Kidney epithelial cell (primary cell): ENCODE data around the gene SLC22A16. TPM values are rescaled to one million over a fixed set of nuclear protein-coding genes. Genes with fewer than 3 reads are reported as not detected.

ENCODE experiments used
- DNase-seq: peaks from one replicate; pipeline ENCODE4 v3.0.0-alpha.2; 2010; ENCODE audit warnings: low read depth
- H3K27me3 ChIP-seq: 2 replicates; pipeline ENCODE4 v1.6.0; 2011; ENCODE audit warnings: low read length; ENCODE audit not compliant: control insufficient read depth, insufficient read depth
- H3K36me3 ChIP-seq: 2 replicates; pipeline ENCODE4 v1.5.1; 2011; ENCODE audit warnings: low read length; ENCODE audit not compliant: control insufficient read depth, insufficient read depth
- H3K4me3 ChIP-seq: 2 replicates; pipeline ENCODE4 v1.5.1; 2011; ENCODE audit warnings: low read depth, mild to moderate bottlenecking, control low read depth, low read length
- total RNA-seq: library from RNA; depleted of rRNA; stranded (reverse); fragments of >200 nt; gene quantifications from 2 replicates; pipeline ENCODE4 v1.2.3, GENCODE V29; 2015
- TF ChIP-seq, protein P1 (sequence below): IDR thresholded peaks from 2 replicates; pipeline ENCODE4 v1.5.1; 2011; ENCODE audit warnings: mild to moderate bottlenecking, moderate library complexity, low read length, control low read depth, inconsistent platforms; ENCODE audit not compliant: insufficient read depth, poor library complexity, severe bottlenecking

The SLC22A16 gene
- total RNA-seq, 1 donor from 2014 or later = 0.71 TPM

DNA sequence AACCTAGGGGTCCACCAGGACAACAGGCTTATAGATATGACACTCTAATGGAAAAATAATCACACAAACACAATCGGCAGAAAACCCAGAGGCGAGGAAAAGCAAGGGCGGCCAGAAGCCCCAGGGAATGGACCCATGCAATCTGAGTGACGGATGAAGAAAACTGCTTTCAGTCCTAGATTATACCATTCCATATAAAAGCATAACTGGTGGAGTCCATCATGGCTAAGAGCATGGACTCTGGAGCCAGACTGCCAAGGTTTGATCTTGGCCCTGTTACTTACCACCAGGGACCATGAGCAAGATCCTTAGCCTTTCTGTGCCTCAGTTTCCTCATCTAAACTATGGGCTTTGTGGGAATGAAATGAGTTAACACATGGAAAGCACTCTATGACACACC, 3.7 kb downstream of the SLC22A16 start:
- no peak overlapping the region for H3K4me3 ChIP-seq
- no peak for DNase-seq
- H3K36me3 ChIP-seq = no peaks in the 10 kb centered on the region
- TF ChIP-seq, protein P1, sequence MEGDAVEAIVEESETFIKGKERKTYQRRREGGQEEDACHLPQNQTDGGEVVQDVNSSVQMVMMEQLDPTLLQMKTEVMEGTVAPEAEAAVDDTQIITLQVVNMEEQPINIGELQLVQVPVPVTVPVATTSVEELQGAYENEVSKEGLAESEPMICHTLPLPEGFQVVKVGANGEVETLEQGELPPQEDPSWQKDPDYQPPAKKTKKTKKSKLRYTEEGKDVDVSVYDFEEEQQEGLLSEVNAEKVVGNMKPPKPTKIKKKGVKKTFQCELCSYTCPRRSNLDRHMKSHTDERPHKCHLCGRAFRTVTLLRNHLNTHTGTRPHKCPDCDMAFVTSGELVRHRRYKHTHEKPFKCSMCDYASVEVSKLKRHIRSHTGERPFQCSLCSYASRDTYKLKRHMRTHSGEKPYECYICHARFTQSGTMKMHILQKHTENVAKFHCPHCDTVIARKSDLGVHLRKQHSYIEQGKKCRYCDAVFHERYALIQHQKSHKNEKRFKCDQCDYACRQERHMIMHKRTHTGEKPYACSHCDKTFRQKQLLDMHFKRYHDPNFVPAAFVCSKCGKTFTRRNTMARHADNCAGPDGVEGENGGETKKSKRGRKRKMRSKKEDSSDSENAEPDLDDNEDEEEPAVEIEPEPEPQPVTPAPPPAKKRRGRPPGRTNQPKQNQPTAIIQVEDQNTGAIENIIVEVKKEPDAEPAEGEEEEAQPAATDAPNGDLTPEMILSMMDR = no peak
- peaks cover 8% of the 10 kb centered on the region for H3K27me3 ChIP-seq

DNA sequence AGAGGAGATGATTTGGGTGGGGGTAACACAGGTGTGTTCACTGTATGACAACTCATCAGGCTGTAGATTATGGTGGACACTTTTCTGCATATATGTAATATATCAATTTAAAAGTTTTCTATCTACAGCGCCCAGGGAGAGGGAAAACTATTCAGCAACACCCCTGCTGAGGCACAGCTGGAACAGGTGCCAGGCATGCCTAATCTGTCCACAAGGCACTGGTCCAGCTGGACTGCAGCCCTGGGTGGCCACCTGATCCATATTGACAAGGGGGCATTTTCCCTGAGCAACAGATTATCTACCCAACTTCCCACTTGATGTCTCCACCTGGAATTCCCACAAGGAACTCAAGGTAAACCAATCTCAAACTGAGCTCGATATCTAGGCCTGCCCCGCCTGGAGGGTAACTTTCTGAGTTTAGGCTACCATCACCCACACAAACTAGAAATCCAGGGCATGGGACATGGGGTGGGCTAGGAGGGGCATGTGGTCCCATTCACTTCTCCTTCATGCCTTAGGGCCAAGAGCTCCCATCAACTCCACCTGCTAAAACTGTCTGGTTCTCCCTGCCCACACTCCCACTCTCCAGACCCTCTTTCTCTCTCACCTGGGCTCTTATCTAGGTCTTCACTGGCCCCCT, 4.6 kb downstream of the SLC22A16 start:
- H3K27me3 ChIP-seq = peaks cover 8% of the 10 kb centered on the region
- TF ChIP-seq, protein P1 = no peak
- H3K36me3 ChIP-seq = no peaks in the 10 kb centered on the region
- DNase-seq = no peak
- no peak overlapping the region for H3K4me3 ChIP-seq

DNA sequence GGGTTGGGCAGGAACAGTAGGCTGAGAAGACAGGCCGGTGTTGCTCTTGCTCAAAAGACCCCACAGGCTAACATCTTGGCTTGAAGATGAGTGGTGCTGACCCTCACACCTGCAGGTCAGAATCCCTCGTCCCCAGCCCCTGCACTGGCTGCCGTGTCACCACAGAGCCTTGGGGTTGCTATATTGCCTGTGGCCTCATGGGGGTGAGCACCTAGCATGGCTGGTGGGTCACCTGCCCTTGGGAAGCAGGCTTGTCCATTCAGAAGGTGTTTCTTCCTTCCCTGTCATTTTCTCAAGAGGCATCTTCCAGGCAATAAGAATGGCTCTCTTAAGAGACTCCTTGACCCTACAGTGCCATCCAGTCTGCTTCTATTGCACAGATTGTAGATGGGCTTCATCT, 7.7 kb downstream of the SLC22A16 start:
- Histone ChIP-seq H3K36me3 (no peaks in the 10 kb centered on the region), H3K27me3 (no peaks in the 10 kb centered on the region), H3K4me3 (no peak overlapping the region)
- DNase-seq = no peak
- TF ChIP-seq, protein P1 = no peak

DNA sequence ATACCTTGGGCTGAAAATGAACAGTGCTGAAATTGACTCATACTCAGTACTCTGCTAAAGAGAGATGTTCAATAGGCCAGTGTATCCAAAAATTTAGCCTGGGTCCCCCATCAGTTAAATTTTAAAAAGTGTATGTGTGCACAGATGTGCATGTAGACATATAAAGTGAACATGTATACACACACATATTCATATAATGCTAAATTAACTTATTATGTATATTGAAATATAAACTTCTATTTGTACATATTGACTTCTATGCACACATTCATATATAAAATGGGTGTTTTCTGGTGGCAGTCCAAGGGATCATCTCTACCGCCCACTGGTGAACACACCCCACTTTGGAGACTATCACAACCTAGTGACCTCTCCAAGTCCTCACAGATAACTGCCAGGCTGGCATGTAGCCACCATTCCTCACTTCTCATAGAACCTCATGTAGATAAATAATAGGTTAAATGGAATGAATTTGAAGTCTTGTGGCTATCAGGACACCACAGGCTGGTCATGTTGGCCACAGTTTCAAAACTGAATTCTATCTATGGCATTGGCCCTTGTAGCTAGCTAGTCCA, 8.8 kb downstream of the SLC22A16 start:
- no peak for DNase-seq
- no peaks in the 10 kb centered on the region for H3K27me3 ChIP-seq
- H3K4me3 ChIP-seq = no peak overlapping the region
- H3K36me3 ChIP-seq = no peaks in the 10 kb centered on the region
- TF ChIP-seq, protein P1 = no peak

DNA sequence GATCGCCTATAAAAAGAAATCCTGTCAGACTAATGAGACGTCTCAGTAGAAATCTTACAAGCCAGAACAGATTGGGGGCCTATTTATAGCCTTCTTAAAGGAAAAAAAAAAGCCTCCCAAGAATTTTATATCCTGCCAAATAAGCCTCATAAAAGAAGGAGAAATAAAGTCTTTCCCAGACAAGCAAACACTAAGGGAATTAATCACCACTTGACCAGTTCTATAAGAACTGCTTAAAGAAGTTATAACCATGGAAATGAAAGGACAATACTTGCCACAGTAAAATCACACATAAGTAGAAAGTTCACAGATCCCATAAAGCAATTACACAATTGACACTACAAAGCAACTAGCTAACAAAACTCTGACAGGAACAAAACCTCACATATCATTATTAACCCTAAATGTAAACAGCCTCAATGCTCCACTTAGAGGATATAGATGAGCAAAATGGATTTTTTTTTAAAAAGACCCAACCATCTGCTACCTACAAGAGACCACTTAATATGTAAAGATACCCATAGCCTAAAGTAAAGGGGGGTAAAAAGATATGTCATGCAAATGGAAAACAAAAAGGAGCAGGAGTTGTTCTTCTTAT, 13.4 kb downstream of the SLC22A16 start:
- Histone ChIP-seq H3K27me3 (no peaks in the 10 kb centered on the region), H3K36me3 (no peaks in the 10 kb centered on the region), H3K4me3 (no peak overlapping the region)
- TF ChIP-seq, protein P1 = no peak
- no peak for DNase-seq
